ENCODE data around the gene RAE1. TPM values are rescaled to one million over a fixed set of nuclear protein-coding genes. Genes with fewer than 3 reads are reported as not detected.
A peak's percentile ranks its signal among the peaks of the same experiment; 100 is the strongest.

RAE1 gene
- total and polyA plus RNA-seq, 7 donors: 9.1 to 23.6 (median 14.7) TPM

GRCh38 chr20:57426271-57426689 lies 75.2 kb downstream of the RAE1 start:
- no peak for TF ChIP-seq CTCF (IDR thresholded peaks at IDR 0.05)
- Histone ChIP-seq H3K27me3 (ENCODE audit: insufficient read depth in 3 of 3, low read length in 2 of 3) (no peaks in the 10 kb centered on the region), H3K36me3 (ENCODE audit: insufficient read depth in 1 of 2, low read depth in 1 of 2) (no peaks in the 10 kb centered on the region), H3K4me1 (peaks cover 9% of the 10 kb centered on the region), H3K9me3 (no peaks in the 10 kb centered on the region), H3K27ac (no peak overlapping the region), H3K4me3 (no peak overlapping the region)
- DNase-seq (peak in 1 of 2 donors; percentile 8), ATAC-seq (no peak)
- WGBS, 3 donors: 84 to 91% (median 84%) methylated on average over 13 of the region's 13 CpGs
- intact Hi-C loops (cut with DNase I): no loop called here

GRCh38 chr20:57426831-57427230 lies 75.8 kb downstream of the RAE1 start:
- H3K27me3 ChIP-seq (ENCODE audit: insufficient read depth in 3 of 3, low read length in 2 of 3): no peaks in the 10 kb centered on the region
- H3K4me3 ChIP-seq: no peak overlapping the region
- H3K4me1 ChIP-seq: peaks cover 9% of the 10 kb centered on the region
- H3K27ac ChIP-seq: no peak overlapping the region
- WGBS, 3 donors: 78 to 87% (median 82%) methylated on average over 7 of the region's 7 CpGs
- intact Hi-C loops (cut with DNase I): no loop called here
- peak in 1 of 2 donors; percentile 26 for DNase-seq
- H3K9me3 ChIP-seq: no peaks in the 10 kb centered on the region
- TF ChIP-seq CTCF (IDR thresholded peaks at IDR 0.05): no peak
- ATAC-seq: no peak
- H3K36me3 ChIP-seq (ENCODE audit: insufficient read depth in 1 of 2, low read depth in 1 of 2): no peaks in the 10 kb centered on the region

- 31 to 37% (median 34%) methylated on average over 21 of the region's 21 CpGs for WGBS, 3 donors
- no peak for TF ChIP-seq CTCF (IDR thresholded peaks at IDR 0.05)
- H3K27ac ChIP-seq: peak overlapping the region; percentile 13
- H3K4me3 ChIP-seq: no peak overlapping the region
- peak in 3 of 4 donors; percentile 6 to 36 (median 29) for ATAC-seq
- H3K9me3 ChIP-seq: no peaks in the 10 kb centered on the region
- H3K4me1 ChIP-seq: peaks cover 22% of the 10 kb centered on the region
- intact Hi-C loops (cut with DNase I): no loop called here
- no peaks in the 10 kb centered on the region for H3K36me3 ChIP-seq (ENCODE audit: insufficient read depth in 1 of 2, low read depth in 1 of 2)
- peak in 1 of 2 donors; percentile 54 for DNase-seq
- H3K27me3 ChIP-seq (ENCODE audit: insufficient read depth in 3 of 3, low read length in 2 of 3): no peaks in the 10 kb centered on the region
Measured at GRCh38 chr20:57428324-57429158, 77.5 kb downstream of the RAE1 start.

Other genes with a start within 250 kb of the RAE1 start
- not detected for gene BMP7, start 84.6 kb upstream of the RAE1 start, total RNA-seq
- gene BMP7, start 84.6 kb upstream of the RAE1 start, polyA plus RNA-seq: under 1 TPM in 2 of 3 donors, not detected in 1; 0.03 TPM
- gene SPO11, start 21.5 kb upstream of the RAE1 start, total RNA-seq: not detected
- gene SPO11, start 21.5 kb upstream of the RAE1 start, polyA plus RNA-seq: not detected
- 100 to 1,000 TPM in 2 of 4 donors, 10 to 100 TPM in 2; 73.2 to 202 (median 93.0) TPM for gene RBM38, start 40.1 kb downstream of the RAE1 start, total RNA-seq
- gene RBM38, start 40.1 kb downstream of the RAE1 start, polyA plus RNA-seq: 100 to 1,000 TPM; 135 to 308 (median 144) TPM
- gene CTCFL, start 173.9 kb downstream of the RAE1 start, total RNA-seq: not detected
- not detected for gene CTCFL, start 173.9 kb downstream of the RAE1 start, polyA plus RNA-seq
- gene PCK1, start 209.9 kb downstream of the RAE1 start, total RNA-seq: under 1 TPM; 0.26 to 0.63 (median 0.38) TPM
- gene PCK1, start 209.9 kb downstream of the RAE1 start, polyA plus RNA-seq: under 1 TPM; 0.24 to 0.81 (median 0.53) TPM